ENCODE measurements around the gene JADE2. TPM values are rescaled to one million over a fixed set of nuclear protein-coding genes. Genes with fewer than 3 reads are reported as not detected.
"Not testable (repeated sequence)": the region's sequence is repeated elsewhere in the genome, so short reads cannot be mapped to it uniquely, and the experiment has no call there.

JADE2 gene
- total and polyA plus RNA-seq, 11 donors, result 8.3 to 54.8 (median 30.5) TPM

DNA sequence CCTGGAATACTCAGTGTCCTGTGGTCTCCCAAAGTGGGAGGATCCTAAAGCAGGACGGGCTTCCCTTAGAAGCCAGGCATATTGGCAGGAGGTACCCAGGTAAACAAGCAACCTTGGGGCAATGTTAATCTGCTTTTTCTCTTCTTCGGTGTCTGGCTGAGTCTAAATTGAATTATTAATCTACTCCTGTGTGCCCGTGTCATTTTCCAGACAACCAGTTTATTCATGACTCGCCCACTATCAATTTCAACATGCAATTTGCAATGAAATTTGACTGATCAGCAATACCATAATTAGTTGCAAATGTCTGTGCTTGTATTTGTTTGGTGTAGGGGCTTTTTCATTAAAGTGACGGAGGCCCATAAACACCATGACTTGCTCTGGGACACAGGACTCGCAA is 32.9 kb upstream of the JADE2 start:
- intact Hi-C loops (cut with DNase I), result no loop called here
- H3K36me3 ChIP-seq, result no peaks in the 10 kb centered on the region
- TF ChIP-seq, protein P1, sequence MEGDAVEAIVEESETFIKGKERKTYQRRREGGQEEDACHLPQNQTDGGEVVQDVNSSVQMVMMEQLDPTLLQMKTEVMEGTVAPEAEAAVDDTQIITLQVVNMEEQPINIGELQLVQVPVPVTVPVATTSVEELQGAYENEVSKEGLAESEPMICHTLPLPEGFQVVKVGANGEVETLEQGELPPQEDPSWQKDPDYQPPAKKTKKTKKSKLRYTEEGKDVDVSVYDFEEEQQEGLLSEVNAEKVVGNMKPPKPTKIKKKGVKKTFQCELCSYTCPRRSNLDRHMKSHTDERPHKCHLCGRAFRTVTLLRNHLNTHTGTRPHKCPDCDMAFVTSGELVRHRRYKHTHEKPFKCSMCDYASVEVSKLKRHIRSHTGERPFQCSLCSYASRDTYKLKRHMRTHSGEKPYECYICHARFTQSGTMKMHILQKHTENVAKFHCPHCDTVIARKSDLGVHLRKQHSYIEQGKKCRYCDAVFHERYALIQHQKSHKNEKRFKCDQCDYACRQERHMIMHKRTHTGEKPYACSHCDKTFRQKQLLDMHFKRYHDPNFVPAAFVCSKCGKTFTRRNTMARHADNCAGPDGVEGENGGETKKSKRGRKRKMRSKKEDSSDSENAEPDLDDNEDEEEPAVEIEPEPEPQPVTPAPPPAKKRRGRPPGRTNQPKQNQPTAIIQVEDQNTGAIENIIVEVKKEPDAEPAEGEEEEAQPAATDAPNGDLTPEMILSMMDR (IDR thresholded peaks at IDR 0.05), result no peak
- TF ChIP-seq POLR2A (IDR thresholded peaks at IDR 0.05), result no peak
- H3K4me1 ChIP-seq, result no peaks in the 10 kb centered on the region
- ATAC-seq (no peak), DNase-seq (no peak)
- WGBS, 4 donors, result 92 to 97% (median 94%) methylated on average over 6 of the region's 6 CpGs
- no peak overlapping the region for H3K27ac ChIP-seq
- no peaks in the 10 kb centered on the region for H3K9me3 ChIP-seq
- no peak overlapping the region for H3K4me3 ChIP-seq
- no peaks in the 10 kb centered on the region for H3K27me3 ChIP-seq

GRCh38 chr5:134493461-134494055 is 31.9 kb upstream of the JADE2 start:
- ATAC-seq, result no peak
- Histone ChIP-seq H3K4me1 (no peaks in the 10 kb centered on the region), H3K27ac (no peak overlapping the region), H3K27me3 (no peaks in the 10 kb centered on the region), H3K36me3 (no peaks in the 10 kb centered on the region), H3K4me3 (no peak overlapping the region), H3K9me3 (no peaks in the 10 kb centered on the region)
- no peak for TF ChIP-seq POLR2A (IDR thresholded peaks at IDR 0.05)
- TF ChIP-seq, protein P1 (IDR thresholded peaks at IDR 0.05), result no peak
- WGBS, 4 donors, result 87 to 94% (median 90%) methylated on average over 2 to 4 of the region's 4 CpGs
- no peak for DNase-seq
- intact Hi-C loops (cut with DNase I), result no loop called here

DNA sequence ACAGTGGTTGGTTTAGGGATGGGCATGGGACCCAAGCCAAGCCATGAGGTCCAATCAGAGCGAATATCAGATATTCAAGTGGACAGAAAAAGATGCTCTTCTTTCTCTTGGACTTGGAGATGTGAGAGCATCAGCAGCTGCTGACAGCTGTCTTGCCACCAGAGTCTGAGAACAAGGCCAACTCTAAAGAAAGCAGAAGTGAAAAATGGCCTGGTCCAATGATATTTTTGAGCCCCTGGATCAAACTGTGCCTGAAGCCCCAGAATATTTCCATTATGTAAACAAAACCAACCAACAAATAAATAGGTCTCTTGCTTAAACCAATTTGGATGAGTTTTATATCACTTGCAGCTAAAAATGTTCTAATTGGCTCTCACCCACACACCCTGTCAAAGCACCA is 30.7 kb upstream of the JADE2 start:
- TF ChIP-seq, protein P1 (IDR thresholded peaks at IDR 0.05), result no peak
- TF ChIP-seq POLR2A (IDR thresholded peaks at IDR 0.05), result no peak
- H3K9me3 ChIP-seq, result no peaks in the 10 kb centered on the region
- WGBS, 4 donors, result 67 to 87% (median 78%) methylated on average over 1 of the region's 1 CpG
- H3K4me1 ChIP-seq, result no peaks in the 10 kb centered on the region
- ATAC-seq (no peak), DNase-seq (no peak)
- H3K27ac ChIP-seq, result no peak overlapping the region
- intact Hi-C loops (cut with DNase I), result no loop called here
- H3K27me3 ChIP-seq, result no peaks in the 10 kb centered on the region
- H3K4me3 ChIP-seq, result no peak overlapping the region
- H3K36me3 ChIP-seq, result no peaks in the 10 kb centered on the region

GRCh38 chr5:134499905-134500304 is 25.6 kb upstream of the JADE2 start:
- ATAC-seq, result not testable (repeated sequence)

More at GRCh38 chr5:134499905-134500304, 25.6 kb upstream of the JADE2 start:
- 86 to 97% (median 94%) methylated on average over 6 of the region's 6 CpGs for WGBS, 4 donors
- H3K27ac ChIP-seq, H3K9me3 ChIP-seq, DNase-seq, H3K27me3 ChIP-seq, H3K36me3 ChIP-seq, H3K4me3 ChIP-seq: not testable (repeated sequence)
- H3K4me1 ChIP-seq, result peaks cover 5 to 23% (median 14%) of the 10 kb centered on the region in 12 donors
- intact Hi-C loops (cut with DNase I), result loop anchor here in 4 of 10 donors (5.0 to 10.0 kb wide), 2 partner anchors 33 to 195 kb away; no protein-coding TSS in a partner anchor

Data from heart left ventricle (tissue), 16 donors.